HK-2 (cell line): Measurements from ENCODE around the gene OPTC.

Experiments
- DNase-seq: peaks from one replicate; pipeline ENCODE4 v3.0.0-alpha.2; 2018; ENCODE audit not compliant: unreplicated experiment

OPTC gene

GRCh38 chr1:203536980-203537455 lies 43.1 kb downstream of the OPTC start:
- no peak for DNase-seq

- no peak for DNase-seq
Observed at GRCh38 chr1:203537806-203538464, 44.0 kb downstream of the OPTC start.

- no peak for DNase-seq
Observed at GRCh38 chr1:203538726-203539125, 44.8 kb downstream of the OPTC start.

GRCh38 chr1:203539831-203540546 lies 46.0 kb downstream of the OPTC start:
- DNase-seq = no peak

- no peak for DNase-seq
Observed at GRCh38 chr1:203544485-203544884, 50.5 kb downstream of the OPTC start.

GRCh38 chr1:203544978-203545816 lies 51.2 kb downstream of the OPTC start:
- DNase-seq = no peak

- no peak for DNase-seq
Observed at GRCh38 chr1:203546274-203546673, 52.3 kb downstream of the OPTC start.

GRCh38 chr1:203547147-203547546 lies 53.2 kb downstream of the OPTC start:
- DNase-seq = no peak

GRCh38 chr1:203547771-203548421 lies 53.9 kb downstream of the OPTC start:
- no peak for DNase-seq

GRCh38 chr1:203548892-203549291 lies 54.9 kb downstream of the OPTC start:
- no peak for DNase-seq

GRCh38 chr1:203549309-203549708 lies 55.4 kb downstream of the OPTC start:
- no peak for DNase-seq

- no peak for DNase-seq
Observed at GRCh38 chr1:203550846-203551245, 56.9 kb downstream of the OPTC start.

GRCh38 chr1:203551550-203551949 lies 57.6 kb downstream of the OPTC start:
- no peak for DNase-seq

GRCh38 chr1:203553496-203553895 lies 59.5 kb downstream of the OPTC start:
- DNase-seq = no peak

- no peak for DNase-seq
Observed at GRCh38 chr1:203554071-203554470, 60.1 kb downstream of the OPTC start.

- no peak for DNase-seq
Observed at GRCh38 chr1:203555076-203555475, 61.1 kb downstream of the OPTC start.

- no peak for DNase-seq
Observed at GRCh38 chr1:203555511-203556046, 61.6 kb downstream of the OPTC start.

GRCh38 chr1:203556047-203556851 lies 62.3 kb downstream of the OPTC start:
- DNase-seq = no peak

- DNase-seq = peak; percentile 67
Observed at GRCh38 chr1:203557390-203557789, 63.4 kb downstream of the OPTC start.

- peak; percentile 64 for DNase-seq
Observed at GRCh38 chr1:203558064-203558760, 64.3 kb downstream of the OPTC start.
